Stimulated activated CD4-positive, alpha-beta T cell treated with anti-CD3 and anti-CD28 coated beads, TNF-alpha, amount 100 ng/mL, for 24 hours (primary cell): ENCODE data around the gene YAP1.
"Not testable (repeated sequence)": the region's sequence is repeated elsewhere in the genome, so short reads cannot be mapped to it uniquely, and the experiment has no call there.

ENCODE experiments used
- DNase-seq, 3 experiments: peaks; one replicate each; pipeline ENCODE4 v3.0.0-alpha.2; 2020; ENCODE audit warnings: low read depth in 3 of 3

The YAP1 gene

DNA sequence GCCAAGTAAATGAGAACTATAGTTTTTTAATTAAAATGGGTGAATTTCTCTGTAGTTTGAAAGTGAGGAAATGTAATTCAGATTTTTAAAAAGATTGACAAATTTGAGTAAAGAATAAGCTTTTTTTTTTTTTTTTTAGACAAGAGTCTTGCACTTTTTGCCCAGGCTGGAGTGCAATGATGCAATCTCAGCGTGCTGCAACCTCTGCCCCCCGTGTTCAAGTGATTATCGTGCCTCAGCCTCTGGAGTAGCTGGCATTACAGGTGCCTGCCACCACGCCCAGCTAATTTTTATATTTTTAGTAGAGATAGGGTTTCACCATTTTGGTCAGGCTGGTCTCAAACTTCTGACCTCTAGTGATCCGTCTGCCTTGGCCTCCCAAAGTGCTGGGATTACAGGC lies 90.1 kb downstream of the YAP1 start:
- DNase-seq, result not testable (repeated sequence)

DNA sequence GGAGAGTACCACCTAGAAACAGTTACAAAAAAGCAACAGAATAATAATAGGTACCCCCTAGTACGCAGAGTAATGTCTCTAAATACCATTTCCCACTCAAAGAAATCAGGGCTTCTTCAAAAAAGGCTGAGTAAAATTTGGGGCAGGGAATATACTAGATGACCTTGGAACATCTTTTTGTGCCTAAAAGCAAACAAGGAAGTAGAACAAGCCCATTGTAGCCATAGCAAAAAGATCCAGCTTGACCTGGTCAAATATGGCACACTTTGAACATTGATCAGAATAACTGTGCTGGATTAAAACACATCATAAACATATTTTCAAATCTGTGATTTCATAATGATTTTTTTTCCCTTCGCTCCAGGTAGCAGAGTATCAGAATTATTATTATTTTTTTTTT lies 91.5 kb downstream of the YAP1 start:
- no peak for DNase-seq

DNA sequence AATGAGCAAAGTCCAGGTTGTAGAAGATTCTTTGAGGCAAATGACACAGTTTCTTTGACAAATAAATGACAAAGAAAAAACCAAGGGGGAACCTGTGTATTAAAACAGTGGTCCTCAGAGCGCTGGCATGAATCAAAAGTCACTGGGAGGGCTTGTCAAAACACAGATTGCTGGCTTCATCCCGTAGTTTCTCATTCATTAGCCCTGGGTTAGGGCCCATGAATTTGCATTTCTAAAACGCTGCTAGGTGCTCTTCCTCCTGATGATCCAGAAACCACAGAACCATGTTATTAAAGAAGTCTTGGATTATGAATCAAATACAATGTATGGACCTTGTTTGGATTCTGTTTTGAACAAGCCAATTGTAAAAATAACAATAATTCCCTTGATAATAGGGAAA lies 92.7 kb downstream of the YAP1 start:
- DNase-seq, result no peak

DNA sequence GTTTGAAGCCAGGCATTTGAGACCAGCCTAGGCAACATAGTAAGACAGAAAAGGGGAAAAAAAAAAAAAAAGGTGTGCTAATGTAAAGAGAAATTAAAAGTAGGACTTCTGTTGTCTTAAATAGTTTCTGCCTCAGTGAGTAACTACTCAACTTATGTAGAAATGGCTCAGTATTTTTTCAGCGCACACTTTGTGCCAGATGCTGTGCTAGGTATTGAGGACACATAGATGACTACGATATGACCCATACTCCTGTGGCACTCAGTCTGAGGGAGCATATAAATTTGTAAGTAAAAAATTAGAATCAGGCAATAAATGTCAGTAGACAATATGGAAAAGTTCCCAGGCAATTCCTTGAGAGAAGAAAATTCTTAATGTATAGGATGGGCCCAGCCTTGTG lies 93.9 kb downstream of the YAP1 start:
- no peak for DNase-seq

DNA sequence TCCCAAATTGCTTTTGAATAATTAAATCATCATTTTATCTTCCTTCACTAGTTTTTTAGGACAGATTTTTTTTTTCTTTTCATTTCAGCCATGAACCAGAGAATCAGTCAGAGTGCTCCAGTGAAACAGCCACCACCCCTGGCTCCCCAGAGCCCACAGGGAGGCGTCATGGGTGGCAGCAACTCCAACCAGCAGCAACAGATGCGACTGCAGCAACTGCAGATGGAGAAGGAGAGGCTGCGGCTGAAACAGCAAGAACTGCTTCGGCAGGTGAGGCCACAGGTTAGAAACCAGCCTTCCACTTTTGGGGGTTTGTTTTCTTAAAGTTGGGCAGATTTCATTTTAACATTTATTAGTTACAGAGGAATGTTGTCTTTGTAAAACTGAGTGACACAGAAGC lies 95.6 kb downstream of the YAP1 start:
- DNase-seq, result no peak

DNA sequence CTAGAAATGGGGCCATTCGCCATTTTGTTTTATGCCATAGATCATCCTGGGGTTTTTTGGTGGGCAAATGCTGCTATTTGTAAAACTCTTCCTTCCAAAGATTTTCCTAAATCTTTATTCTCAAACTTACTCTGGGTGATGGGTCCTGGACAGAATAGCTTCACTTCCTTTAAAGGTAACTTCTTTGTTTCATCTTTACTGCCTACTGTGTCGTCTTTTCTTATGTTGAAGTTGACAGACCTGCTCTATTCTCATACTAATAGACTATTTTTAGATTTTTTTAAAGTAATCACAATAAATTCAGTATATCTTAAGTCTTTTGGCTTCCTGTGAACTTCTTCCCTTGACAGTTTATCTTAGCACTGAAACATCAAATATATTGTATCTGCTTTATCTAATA lies 98.6 kb downstream of the YAP1 start:
- no peak for DNase-seq

DNA sequence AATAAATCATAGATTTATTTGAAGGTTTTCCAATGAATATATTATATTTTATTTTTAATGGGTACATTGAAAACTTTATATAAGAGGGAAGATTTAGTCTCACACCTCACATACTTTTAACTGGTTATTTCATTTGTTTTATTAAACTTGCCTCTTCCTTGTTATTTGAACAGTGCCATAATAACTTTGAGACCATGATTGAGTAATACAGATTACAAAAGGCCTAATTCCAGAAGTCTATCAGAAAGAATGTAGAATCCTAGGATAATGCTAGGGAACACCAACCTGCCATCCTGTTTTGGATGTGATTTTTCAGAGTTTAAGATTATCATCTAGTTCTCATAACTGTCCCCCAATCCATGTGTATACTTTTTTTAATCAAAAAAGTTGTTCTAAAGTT lies 104.4 kb downstream of the YAP1 start:
- DNase-seq, result no peak

DNA sequence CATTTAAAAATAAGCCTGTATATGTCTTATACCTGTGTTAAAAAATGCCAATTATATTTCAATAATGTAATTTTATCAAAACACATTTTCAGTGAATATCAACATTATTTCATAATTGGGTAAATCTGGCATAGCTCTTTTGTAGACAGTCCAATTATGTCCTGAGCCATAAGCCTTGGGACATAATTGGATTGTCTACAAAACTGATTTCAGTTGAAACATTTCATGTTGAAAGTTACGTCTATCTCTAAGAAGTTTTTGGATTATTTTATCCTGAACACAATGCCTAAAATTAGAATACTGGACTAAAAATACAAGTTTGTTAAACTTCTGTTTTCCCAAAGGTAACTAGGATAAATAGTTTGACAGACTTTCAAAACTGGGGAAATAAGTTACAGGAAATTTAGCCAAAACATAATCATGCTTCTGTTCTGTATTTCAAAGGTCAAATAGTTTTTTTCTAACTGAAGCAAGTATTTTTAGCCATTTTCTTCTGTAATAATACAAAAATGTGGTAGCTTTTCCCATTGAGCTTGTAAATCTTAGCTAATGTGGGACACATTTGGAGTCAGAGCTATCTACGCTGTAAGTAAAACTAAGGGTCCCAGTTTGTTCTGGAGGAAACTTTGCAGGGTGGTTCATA lies 106.3 kb downstream of the YAP1 start:
- DNase-seq, result no peak

DNA sequence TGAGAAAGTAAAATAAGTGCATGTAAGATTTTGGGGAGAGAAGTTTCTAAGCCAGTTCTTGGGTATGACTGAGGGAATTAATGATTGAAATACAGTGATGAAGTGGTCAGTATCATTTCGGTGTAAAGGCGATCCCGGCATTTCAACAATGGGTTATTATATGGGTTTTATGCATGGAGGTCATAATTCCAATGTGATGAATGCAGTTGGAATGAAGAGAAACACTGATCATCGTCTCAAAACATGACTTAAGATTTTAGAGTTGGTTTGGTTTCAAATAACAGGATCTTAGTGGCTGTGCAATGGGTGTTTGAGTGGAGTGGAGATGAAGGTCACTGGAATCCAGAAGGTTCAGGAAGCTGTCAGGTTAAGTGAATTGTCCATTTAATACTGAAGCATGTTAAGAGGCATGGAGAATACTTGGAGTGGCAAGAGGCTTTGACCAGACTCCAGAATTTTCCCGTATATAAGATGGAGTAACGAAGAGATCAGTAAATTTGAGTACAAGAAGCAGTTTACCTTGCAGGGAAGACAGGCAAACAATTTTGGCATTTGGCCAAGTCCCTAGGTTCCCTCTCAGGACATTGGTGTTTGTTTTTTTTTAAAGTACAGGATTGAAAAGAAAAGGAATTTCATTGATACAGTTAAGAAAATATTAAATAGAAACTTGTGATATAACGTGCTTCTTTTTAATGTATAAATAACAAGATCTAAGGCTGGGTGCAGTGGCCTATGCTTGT lies 110.7 kb downstream of the YAP1 start:
- DNase-seq, result no peak

DNA sequence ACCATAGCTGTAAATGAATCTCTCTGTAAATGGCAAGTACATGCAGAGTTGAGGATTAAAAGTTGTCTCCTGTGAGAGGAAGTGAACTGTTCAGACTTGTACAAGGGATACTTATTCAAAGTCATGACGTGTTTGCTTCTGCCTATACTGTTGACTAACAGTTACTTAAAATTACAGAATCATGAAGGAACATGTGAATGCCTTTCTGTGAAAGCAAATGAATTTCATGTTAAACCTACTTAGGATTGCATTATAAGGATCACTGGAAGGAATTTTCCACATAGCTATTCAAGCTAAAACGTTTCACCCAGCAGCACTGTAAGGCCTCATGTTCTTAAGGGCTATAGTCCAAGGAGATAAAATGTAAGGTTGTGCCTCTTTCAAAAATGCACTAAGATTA lies 113.6 kb downstream of the YAP1 start:
- DNase-seq, result no peak

DNA sequence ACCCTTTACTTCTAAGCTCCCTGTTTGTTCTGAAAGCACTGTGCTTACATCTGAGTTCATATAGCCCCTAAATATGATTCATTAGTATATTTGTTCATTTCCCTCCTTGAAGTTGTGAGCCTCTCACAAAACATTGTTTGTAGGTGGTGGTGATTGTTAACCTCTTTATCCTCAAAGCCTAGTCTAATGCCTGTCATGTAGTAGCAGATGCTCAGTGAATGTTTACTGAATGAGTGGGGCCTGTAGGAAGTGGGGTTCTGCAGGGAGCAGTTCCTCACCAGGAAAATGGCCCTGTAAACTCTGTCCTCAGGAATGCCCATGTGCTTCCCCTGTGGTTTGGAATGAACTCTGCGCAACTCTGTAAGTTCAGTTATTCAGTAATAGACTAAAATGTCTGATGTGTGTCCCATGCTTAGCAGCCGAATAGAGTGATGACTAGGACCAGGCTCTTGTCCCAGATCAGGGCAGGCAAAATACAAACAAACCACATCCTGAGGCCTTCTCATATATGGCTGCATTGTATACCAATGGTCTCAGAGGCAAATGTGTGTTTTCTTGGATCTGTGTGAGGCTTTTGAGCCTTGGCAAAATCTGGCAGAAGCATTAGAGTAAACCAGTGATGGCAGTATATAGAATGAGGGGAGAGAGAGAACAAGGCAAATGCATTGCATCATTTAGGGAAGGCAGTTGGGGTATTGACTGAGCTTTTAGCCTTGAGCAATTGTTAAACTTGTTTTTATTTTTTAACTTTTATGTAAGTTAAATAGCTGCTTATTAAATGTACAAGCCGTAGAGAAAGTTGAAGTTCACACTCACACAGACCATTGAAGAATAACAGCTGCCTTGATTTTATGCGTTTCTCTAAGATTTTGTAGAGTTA lies 115.7 kb downstream of the YAP1 start:
- no peak for DNase-seq

DNA sequence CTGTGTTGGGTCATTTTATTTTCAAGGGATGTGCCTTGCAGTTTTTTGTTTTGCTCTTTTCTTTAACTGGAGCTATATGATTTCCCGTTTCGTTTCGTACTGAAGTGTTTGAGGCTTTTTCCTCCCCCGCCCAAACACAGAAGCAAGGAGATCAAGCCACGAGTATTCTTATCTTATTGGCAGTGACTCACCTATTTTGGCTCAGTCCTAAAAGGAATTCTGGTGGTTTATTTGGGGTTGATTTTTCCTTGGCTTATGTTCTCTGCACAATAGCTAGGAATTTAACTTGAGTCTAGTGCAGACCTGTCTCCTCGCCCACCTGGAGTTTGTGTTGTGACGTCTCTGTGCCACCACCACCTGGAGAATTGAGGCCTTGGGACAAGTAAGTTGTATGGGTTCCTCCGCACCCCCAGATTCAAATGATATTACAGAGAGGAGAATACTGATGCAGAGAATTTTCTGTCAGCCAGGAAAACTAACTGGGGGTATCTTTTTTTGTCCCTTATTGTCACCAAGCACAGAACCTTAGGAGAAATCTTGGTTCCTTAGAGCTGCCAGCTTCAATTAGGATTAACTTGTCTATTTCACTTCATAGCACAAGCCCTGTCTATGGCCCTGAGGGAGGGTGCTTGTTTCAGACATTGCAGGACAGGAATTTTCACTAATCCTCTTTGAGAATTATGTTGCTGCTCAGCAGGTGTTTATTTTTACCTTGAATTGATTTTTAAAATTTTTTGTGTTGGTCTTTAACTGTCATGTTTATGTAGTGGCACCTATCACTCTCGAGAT lies 116.6 kb downstream of the YAP1 start:
- DNase-seq, result no peak

DNA sequence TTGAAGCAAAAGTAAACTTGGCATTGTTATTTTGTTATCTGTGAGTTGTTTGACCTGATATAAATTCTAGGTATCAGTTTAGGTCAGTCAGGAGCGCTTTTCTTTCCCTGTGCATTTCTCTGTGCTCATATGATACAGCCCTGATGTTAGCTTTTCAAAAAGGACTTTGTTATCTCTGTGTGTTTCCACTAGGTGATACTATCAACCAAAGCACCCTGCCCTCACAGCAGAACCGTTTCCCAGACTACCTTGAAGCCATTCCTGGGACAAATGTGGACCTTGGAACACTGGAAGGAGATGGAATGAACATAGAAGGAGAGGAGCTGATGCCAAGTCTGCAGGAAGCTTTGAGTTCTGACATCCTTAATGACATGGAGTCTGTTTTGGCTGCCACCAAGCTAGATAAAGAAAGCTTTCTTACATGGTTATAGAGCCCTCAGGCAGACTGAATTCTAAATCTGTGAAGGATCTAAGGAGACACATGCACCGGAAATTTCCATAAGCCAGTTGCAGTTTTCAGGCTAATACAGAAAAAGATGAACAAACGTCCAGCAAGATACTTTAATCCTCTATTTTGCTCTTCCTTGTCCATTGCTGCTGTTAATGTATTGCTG lies 119.4 kb downstream of the YAP1 start:
- DNase-seq, result no peak

DNA sequence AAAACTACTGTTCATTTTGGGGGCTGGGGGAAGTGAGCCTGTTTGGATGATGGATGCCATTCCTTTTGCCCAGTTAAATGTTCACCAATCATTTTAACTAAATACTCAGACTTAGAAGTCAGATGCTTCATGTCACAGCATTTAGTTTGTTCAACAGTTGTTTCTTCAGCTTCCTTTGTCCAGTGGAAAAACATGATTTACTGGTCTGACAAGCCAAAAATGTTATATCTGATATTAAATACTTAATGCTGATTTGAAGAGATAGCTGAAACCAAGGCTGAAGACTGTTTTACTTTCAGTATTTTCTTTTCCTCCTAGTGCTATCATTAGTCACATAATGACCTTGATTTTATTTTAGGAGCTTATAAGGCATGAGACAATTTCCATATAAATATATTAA lies 119.9 kb downstream of the YAP1 start:
- DNase-seq, result no peak

DNA sequence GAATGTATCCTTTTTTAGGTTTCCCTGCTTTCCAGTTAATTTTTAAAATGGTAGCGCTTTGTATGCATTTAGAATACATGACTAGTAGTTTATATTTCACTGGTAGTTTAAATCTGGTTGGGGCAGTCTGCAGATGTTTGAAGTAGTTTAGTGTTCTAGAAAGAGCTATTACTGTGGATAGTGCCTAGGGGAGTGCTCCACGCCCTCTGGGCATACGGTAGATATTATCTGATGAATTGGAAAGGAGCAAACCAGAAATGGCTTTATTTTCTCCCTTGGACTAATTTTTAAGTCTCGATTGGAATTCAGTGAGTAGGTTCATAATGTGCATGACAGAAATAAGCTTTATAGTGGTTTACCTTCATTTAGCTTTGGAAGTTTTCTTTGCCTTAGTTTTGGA lies 120.7 kb downstream of the YAP1 start:
- DNase-seq, result no peak

DNA sequence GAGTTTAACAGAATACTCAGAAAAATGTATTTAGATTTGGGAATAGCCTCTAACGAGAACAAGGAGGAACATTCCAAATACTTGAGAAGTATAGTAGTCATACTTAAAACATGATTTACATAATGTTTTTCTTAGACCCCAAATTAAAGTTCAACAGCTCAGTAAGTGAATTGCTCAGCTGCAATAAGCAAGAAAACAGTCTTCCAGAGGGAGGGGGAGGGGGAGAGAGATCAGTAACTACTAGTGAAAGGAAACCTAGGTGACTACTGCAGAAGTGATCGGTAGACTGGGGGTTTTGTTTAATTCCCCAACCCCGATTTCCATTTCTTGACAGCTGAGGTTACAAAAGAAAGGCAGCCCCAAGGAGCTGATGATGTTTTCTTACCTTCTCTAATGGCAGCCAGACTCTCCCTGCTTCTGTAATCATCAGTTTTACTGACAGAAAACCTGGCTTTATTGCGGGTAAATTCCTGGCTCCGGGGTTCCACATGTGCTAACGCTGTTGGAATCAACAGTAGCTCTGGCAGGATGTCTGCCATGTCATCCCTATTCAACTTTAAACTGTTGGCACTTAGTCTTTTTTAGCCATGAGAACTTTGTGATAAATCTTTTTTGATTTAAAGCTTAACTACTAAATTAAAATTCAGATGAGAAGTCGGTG lies 124.7 kb downstream of the YAP1 start:
- no peak for DNase-seq

DNA sequence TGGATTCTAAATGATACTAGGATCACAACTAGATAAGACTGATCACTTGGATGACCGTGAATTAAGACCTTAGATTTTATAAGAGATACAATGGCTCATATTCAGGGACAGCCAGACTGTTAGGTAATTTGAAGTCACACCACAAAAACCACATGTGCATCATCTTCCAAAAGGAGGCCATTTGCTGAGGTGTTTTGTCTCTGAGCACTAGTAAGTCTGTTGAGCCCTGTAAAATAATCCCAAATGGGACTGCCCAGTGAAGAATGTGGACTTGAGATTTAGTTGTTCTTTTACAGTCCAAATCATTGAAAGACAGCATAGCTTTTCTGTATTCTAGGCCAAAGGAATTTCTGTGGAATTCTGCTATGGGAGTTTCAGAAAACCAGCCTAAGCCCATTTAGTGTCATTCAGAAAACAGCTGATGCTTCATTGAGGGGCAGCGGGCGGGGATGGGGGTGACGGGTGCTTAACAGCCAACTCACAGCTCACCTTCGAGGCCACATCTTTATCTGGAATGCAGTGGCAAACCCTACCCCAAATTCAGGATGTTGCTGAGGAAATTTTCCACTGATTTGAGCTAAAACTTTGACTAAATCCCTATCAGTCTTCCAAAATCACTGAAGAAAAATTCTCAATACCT lies 127.0 kb downstream of the YAP1 start:
- DNase-seq, result no peak

DNA sequence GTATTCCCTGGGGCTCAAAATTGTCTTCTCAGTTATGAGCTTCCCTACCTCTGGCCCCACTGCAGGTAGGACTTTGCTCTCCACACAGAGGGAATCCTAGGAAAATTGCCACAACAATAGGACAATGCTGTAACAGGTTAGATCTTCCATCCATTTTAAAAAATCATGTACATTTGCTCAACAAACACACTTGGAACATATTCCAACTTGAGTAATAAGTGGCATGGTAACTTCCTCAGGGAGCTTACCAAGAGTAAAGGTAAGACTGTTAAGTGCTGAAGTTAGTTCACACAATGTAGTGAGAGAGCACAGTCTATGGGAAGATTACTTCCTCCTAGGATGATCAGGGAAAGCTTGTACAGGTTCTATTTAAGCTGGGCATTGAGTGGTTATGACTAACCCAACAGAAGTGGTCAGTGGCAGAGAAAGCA lies 128.2 kb downstream of the YAP1 start:
- no peak for DNase-seq

DNA sequence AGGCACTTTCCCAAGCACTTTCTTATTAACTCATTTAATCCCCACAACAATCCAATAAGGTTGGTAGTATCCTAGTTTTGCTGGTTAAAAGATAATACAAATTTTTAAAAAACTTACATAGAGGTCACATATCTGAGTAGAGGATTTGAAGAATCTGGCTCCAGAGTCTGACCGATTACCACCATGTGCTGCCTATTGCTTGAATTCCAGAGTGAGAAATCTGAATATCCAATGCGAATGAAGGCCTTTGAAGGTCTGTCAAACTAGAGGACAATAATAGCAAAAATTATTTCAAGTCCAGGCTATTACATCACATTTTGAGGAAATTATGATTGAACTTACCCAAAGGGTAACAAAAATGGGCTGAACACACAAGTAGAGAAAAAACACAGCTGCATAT lies 129.2 kb downstream of the YAP1 start:
- no peak for DNase-seq

DNA sequence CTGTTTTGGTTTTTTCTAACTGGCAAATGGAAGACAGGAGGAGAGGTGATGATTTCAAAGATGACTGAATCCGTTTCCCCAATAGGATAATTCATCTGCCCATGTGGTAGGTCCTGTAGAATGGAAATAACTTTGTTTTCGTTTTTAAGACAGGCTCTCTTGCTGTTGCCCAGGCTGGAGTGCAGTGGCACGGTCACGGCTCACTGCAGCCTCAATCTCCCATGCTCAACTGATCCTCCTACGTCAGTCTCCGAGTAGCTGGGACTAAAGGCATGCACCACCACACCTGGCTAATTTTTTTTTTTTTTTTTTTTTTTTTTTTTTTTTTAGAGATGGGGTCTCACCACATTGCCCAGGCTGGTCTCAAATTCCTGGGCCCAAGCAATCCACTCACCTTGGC lies 129.7 kb downstream of the YAP1 start:
- DNase-seq, result no peak

DNA sequence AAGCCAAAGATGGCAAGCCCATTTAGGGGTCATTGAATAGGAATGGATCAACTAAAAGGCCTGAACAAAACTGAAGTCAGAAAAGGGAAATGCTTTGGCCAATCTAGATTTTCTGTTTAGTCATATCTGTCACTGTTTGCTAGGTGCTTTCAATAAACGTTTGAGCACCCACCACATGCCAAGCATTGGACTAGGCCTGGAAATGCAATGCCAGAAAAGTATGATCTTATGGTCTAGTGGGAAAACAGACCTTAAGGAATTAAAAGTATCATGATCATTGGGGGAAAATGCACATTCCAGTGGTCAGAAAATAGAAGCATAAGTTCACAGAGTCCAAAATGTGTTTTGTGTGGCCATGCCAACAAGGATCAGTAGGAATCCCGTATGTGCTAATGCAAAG lies 130.3 kb downstream of the YAP1 start:
- DNase-seq, result no peak
